Left lung (tissue), 10 donors: ENCODE data around the gene CD40. TPM values are rescaled to one million over a fixed set of nuclear protein-coding genes. Genes with fewer than 3 reads are reported as not detected.
"Not testable (repeated sequence)": the region's sequence is repeated elsewhere in the genome, so short reads cannot be mapped to it uniquely, and the experiment has no call there.

Experiments used
- ATAC-seq: fragments of 200-7000 bp; cut with Tn5 transposase; one replicate; pipeline ENCODE4 v1.9.1; 2020; ENCODE audit warnings: moderate library complexity
- DNase-seq, 4 donors: peaks; one replicate each; pipeline ENCODE4 v3.0.0-alpha.2; 2013 to 2020
- H3K27ac ChIP-seq, 2 donors: fragments of 200-600 bp; sonication (generic) in 1 of 2; one replicate each; pipeline versions ENCODE4 v1.5.0 to v1.8.0; 2020 to 2021
- H3K27me3 ChIP-seq, 2 donors: fragments of 200-600 bp; sonication (generic) in 1 of 2; one replicate each; pipeline versions ENCODE4 v1.5.0 to v1.8.0; 2020 to 2021
- H3K36me3 ChIP-seq, 2 donors: fragments of 200-600 bp; sonication (generic) in 1 of 2; one replicate each; pipeline versions ENCODE4 v1.5.0 to v1.8.0; 2020 to 2021
- H3K4me1 ChIP-seq, 2 donors: fragments of 200-600 bp; one replicate each; pipeline ENCODE4 v1.8.0; 2021
- H3K4me3 ChIP-seq, 2 donors: fragments of 200-600 bp; sonication (generic) in 1 of 2; one replicate each; pipeline versions ENCODE4 v1.5.0 to v1.8.0; 2020 to 2021; ENCODE audit warnings: mild to moderate bottlenecking in 1 of 2
- H3K9me3 ChIP-seq, 2 donors: fragments of 200-600 bp; sonication (generic) in 1 of 2; one replicate each; pipeline versions ENCODE4 v1.5.0 to v1.8.0; 2020 to 2021
- intact Hi-C, 2 donors: fragments of 100-400 bp; cut with DNase I; formaldehyde crosslinking; loops; one replicate each; pipeline versions ENCODE4 v1.11.2 to v1.14.2; 2022
- polyA plus RNA-seq, 6 donors: library from polyadenylated mRNA; unstranded; fragments of 120-200 nt; gene quantifications; one replicate each; pipeline ENCODE4 v1.2.1, GENCODE V29; 2013; ENCODE audit not compliant: insufficient read length in 6 of 6
- total RNA-seq, 2 donors: library from RNA; stranded (reverse); fragmentation: NEBNext Ultra II Directional; extraction: Animal tissue kit (Norgen Biotek cat#: 25700); gene quantifications; one replicate each; pipeline ENCODE4 v1.2.1, GENCODE V29; 2021
- TF ChIP-seq, protein P1 (sequence below), 2 donors: fragments of 200-600 bp; sonication (generic) in 1 of 2; IDR thresholded peaks; one replicate each; pipeline versions ENCODE4 v1.5.0 to v1.8.0; 2021; ENCODE audit warnings: antibody characterized with exemption in 2 of 2
- donor health status: DM: no; HTN: yes; CAD: no.
- donor health status: DM: no; HTN: no; CAD: no.

The CD40 gene
- total and polyA plus RNA-seq, 8 donors: 13.9 to 27.6 (median 19.0) TPM

DNA sequence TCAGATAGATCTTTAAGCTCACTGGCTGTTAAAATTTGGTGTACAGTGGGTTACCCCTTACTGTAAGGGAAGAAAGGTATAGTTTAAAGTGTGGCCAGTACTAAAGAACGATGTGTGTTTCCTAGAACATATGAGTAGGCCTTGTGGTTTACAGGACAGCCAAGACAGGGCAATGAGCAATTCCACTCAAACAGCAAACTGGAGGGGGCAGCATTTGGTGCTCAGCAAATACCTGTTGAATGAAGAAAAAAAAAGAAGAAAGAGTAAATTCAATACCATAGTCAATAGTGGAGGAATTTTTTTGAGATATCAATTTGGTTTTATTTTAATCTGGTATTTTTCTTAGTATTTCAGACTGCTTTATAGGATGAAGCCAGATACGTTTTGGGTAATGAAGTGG, 24.6 kb upstream of the CD40 start:
- H3K27me3 ChIP-seq: peaks cover 3 to 21% of the 10 kb centered on the region in 2 donors
- ATAC-seq: no peak

DNA sequence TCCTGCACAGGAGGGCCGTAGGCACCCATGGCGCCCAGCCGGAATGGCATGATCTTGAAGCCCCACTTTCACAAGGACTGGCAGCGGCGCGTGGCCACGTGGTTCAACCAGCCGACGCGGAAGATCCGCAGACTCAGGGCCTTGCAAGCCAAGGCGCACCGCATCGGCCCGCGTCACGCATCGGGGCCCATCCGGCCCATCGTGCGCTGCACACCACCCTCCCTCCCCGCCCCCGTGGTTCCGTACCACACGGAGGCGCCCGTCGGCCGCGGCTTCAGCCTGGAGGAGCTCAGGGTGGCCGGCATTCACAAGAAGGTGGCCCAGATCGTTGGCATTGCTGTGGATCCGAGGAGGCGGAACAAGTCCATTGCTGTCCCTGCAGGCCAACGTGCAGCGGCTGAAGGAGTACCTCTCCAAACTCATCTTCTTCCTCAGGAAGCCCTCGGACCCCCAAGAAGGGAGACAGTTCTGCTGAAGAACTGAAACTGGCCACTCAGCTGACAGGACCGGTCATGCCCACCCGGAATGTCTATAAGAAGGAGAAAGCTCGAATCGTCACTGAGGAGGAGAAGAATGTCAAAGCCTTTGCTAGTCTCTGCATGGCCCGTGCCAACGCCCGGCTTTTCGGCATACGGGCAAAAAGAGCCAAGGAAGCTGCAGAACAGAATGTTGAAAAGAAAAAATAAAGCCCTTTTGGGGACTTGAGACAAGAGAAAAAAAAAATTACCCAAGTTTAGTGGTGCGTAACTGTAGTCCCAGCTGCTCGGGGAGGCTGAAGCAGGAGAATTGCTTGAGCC, 18.4 kb upstream of the CD40 start:
- intact Hi-C loops: no loop called here
- H3K27me3 ChIP-seq: peaks cover 26 to 77% of the 10 kb centered on the region in 2 donors
- peak; percentile 37 for ATAC-seq

More for the DNA sequence above, 24.6 kb upstream of the CD40 start:
- intact Hi-C loops: no loop called here
- H3K36me3 ChIP-seq: no peaks in the 10 kb centered on the region
- no peak overlapping the region for H3K27ac ChIP-seq
- peaks cover 0 to 12% of the 10 kb centered on the region in 2 donors for H3K4me1 ChIP-seq
- H3K9me3 ChIP-seq: no peaks in the 10 kb centered on the region
- H3K4me3 ChIP-seq: no peak overlapping the region
- TF ChIP-seq, protein P1, sequence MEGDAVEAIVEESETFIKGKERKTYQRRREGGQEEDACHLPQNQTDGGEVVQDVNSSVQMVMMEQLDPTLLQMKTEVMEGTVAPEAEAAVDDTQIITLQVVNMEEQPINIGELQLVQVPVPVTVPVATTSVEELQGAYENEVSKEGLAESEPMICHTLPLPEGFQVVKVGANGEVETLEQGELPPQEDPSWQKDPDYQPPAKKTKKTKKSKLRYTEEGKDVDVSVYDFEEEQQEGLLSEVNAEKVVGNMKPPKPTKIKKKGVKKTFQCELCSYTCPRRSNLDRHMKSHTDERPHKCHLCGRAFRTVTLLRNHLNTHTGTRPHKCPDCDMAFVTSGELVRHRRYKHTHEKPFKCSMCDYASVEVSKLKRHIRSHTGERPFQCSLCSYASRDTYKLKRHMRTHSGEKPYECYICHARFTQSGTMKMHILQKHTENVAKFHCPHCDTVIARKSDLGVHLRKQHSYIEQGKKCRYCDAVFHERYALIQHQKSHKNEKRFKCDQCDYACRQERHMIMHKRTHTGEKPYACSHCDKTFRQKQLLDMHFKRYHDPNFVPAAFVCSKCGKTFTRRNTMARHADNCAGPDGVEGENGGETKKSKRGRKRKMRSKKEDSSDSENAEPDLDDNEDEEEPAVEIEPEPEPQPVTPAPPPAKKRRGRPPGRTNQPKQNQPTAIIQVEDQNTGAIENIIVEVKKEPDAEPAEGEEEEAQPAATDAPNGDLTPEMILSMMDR (IDR thresholded peaks at IDR 0.05): no peak
- no peak for DNase-seq

DNA sequence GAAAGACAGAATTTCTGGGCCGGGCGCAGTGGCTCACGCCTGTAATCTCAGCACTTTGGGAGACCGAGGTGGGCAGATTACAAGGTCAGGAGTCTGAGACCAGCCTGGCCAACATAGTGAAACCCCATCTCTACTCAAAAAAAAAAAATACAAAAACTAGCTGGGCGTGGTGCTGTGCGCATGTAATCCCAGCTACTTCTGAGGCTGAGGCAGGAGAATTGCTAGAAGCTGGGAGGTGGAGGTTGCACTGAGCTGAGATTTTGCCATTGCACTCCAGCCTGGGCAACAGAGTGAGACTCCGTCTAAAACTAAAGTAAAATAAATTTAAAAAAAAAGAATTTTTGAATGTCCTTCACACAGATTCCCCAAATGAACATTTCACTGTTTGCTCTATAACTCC, 17.7 kb upstream of the CD40 start:
- ATAC-seq, H3K4me3 ChIP-seq, DNase-seq, H3K27ac ChIP-seq, H3K4me1 ChIP-seq, H3K36me3 ChIP-seq, H3K9me3 ChIP-seq, intact Hi-C loops: not testable (repeated sequence)
- H3K27me3 ChIP-seq: peaks cover 26 to 80% of the 10 kb centered on the region in 2 donors

More for the DNA sequence above, 18.4 kb upstream of the CD40 start:
- DNase-seq: peak in 1 of 4 donors; percentile 79
- no peaks in the 10 kb centered on the region for H3K36me3 ChIP-seq
- no peaks in the 10 kb centered on the region for H3K9me3 ChIP-seq
- no peak overlapping the region for H3K4me3 ChIP-seq
- TF ChIP-seq, protein P1 (IDR thresholded peaks at IDR 0.05): no peak
- H3K4me1 ChIP-seq: no peaks in the 10 kb centered on the region
- H3K27ac ChIP-seq: no peak overlapping the region

DNA sequence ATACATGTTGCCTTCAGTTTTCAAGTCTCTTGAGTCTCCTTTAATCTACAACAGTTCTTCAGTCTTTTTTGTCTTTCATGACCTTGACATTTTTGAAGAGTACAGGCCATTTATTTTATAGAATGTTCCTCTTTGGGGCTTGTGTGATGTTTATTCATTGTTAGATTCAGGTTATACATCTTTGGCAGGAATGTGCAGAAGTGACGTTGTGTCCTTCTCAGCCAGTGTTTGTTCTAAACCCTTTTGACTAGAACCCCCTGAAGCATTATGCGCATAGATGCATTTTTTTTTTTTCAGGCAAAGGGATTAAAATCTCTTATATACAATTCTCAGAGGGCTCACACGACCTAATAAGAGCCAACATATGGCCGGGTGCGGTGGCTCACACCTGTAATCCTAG, 17.1 kb upstream of the CD40 start:
- H3K9me3 ChIP-seq: no peaks in the 10 kb centered on the region
- intact Hi-C loops: no loop called here
- H3K36me3 ChIP-seq: no peaks in the 10 kb centered on the region
- no peak overlapping the region for H3K27ac ChIP-seq
- ATAC-seq (no peak), DNase-seq (no peak)
- TF ChIP-seq, protein P1 (IDR thresholded peaks at IDR 0.05): no peak
- peaks cover 30 to 86% of the 10 kb centered on the region in 2 donors for H3K27me3 ChIP-seq
- H3K4me1 ChIP-seq: no peaks in the 10 kb centered on the region
- H3K4me3 ChIP-seq: no peak overlapping the region

DNA sequence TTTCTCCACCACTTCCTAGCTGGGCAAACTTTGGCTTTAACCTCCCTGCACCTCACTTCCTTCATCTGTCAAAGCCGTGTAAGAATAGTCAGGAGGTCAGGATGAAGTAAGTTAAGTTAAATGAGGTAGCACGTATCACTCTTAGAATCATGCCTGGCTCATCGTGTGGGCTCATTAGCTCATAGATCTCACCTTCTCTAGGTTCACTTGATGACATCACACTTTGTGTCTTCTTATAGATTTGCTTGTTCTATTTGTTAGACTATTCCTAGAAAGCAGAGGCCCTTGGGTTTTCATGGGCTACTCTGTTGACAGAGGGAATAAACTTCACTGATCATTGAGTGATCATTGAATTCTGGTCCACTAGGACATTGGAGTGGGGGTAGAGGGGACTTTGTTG, 16.2 kb upstream of the CD40 start:
- H3K27ac ChIP-seq: no peak overlapping the region
- no peaks in the 10 kb centered on the region for H3K4me1 ChIP-seq
- DNase-seq (no peak), ATAC-seq (no peak)
- no peaks in the 10 kb centered on the region for H3K9me3 ChIP-seq
- H3K36me3 ChIP-seq: no peaks in the 10 kb centered on the region
- peaks cover 30 to 86% of the 10 kb centered on the region in 2 donors for H3K27me3 ChIP-seq
- TF ChIP-seq, protein P1 (IDR thresholded peaks at IDR 0.05): no peak
- H3K4me3 ChIP-seq: no peak overlapping the region
- intact Hi-C loops: no loop called here
